Limb (tissue), 2 donors: ENCODE data around the gene OXER1.

Source experiments
- DNase-seq, 2 donors: peaks; one replicate each; pipeline ENCODE4 v3.0.0-alpha.2; 2016; ENCODE audit errors: extremely low spot score in 2 of 2

OXER1 gene

GRCh38 chr2:42793334-42794270 lies 29.7 kb upstream of the OXER1 start:
- peak; percentile 65 to 67 for DNase-seq

GRCh38 chr2:42792583-42793333 lies 28.8 kb upstream of the OXER1 start, which contains the start of gene HAAO:
Gene HAAO, minus strand, starts transcription at chr2:42792583. Its CDS starts 47 bp downstream, at chr2:42792536.
- peak; percentile 63 to 78 for DNase-seq

- peak in 1 of 2 donors; percentile 17 for DNase-seq
Measured at GRCh38 chr2:42792087-42792582, 28.2 kb upstream of the OXER1 start.

- no peak for DNase-seq
Measured at GRCh38 chr2:42791606-42792005, 27.7 kb upstream of the OXER1 start.

GRCh38 chr2:42789751-42790150 lies 25.8 kb upstream of the OXER1 start:
- no peak for DNase-seq

- DNase-seq = no peak
Measured at GRCh38 chr2:42788882-42789281, 24.9 kb upstream of the OXER1 start.

- DNase-seq = no peak
Measured at GRCh38 chr2:42788478-42788793, 24.5 kb upstream of the OXER1 start.

- DNase-seq = no peak
Measured at GRCh38 chr2:42787788-42788477, 24.0 kb upstream of the OXER1 start.

GRCh38 chr2:42787424-42787787 lies 23.5 kb upstream of the OXER1 start:
- DNase-seq = no peak

- no peak for DNase-seq
Measured at GRCh38 chr2:42786561-42787345, 22.8 kb upstream of the OXER1 start.

- no peak for DNase-seq
Measured at GRCh38 chr2:42784204-42784880, 20.4 kb upstream of the OXER1 start.

- no peak for DNase-seq
Measured at GRCh38 chr2:42783511-42783910, 19.6 kb upstream of the OXER1 start.

- DNase-seq = no peak
Measured at GRCh38 chr2:42781181-42781580, 17.2 kb upstream of the OXER1 start.

- no peak for DNase-seq
Measured at GRCh38 chr2:42777883-42778805, 14.2 kb upstream of the OXER1 start.

- DNase-seq = no peak
Measured at GRCh38 chr2:42775810-42776209, 11.9 kb upstream of the OXER1 start.

- DNase-seq = no peak
Measured at GRCh38 chr2:42775186-42775585, 11.3 kb upstream of the OXER1 start.

- no peak for DNase-seq
Measured at GRCh38 chr2:42771546-42772153, 7.7 kb upstream of the OXER1 start.

- no peak for DNase-seq
Measured at GRCh38 chr2:42770288-42771131, 6.6 kb upstream of the OXER1 start.
